Heart right ventricle (tissue), 16 donors: ENCODE data around the gene SPATA2. TPM values are rescaled to one million over a fixed set of nuclear protein-coding genes. Genes with fewer than 3 reads are reported as not detected.

Experiments
- ATAC-seq, 8 donors: fragments of 200-7000 bp; cut with Tn5 transposase; one replicate each; pipeline ENCODE4 v1.9.1; 2020; ENCODE audit warnings: mild to moderate bottlenecking in 8 of 8, moderate library complexity in 8 of 8, moderate number of reproducible peaks in 1 of 8
- DNase-seq, 2 donors: peaks; one replicate each; pipeline ENCODE4 v3.0.0-alpha.2; 2020
- H3K27ac ChIP-seq, 10 donors: fragments of 200-600 bp; sonication (generic) in 2 of 10; one replicate each; pipeline versions ENCODE4 v1.5.0 to v1.8.0; 2020 to 2022; ENCODE audit warnings: mild to moderate bottlenecking in 3 of 10
- H3K27me3 ChIP-seq, 7 donors: fragments of 200-600 bp; one replicate each; pipeline ENCODE4 v1.8.0; 2021 to 2022; ENCODE audit warnings: mild to moderate bottlenecking in 2 of 7
- H3K36me3 ChIP-seq, 9 donors: fragments of 200-600 bp; sonication (generic) in 1 of 9; one replicate each; pipeline versions ENCODE4 v1.5.0 to v1.8.0; 2020 to 2022; ENCODE audit warnings: mild to moderate bottlenecking in 2 of 9
- H3K4me1 ChIP-seq, 9 donors: fragments of 200-600 bp; sonication (generic) in 1 of 9; one replicate each; pipeline versions ENCODE4 v1.5.0 to v1.8.0; 2020 to 2022; ENCODE audit warnings: mild to moderate bottlenecking in 4 of 9
- H3K4me3 ChIP-seq, 10 donors: fragments of 200-600 bp; sonication (generic) in 2 of 10; one replicate each; pipeline versions ENCODE4 v1.5.0 to v1.8.0; 2020 to 2022; ENCODE audit warnings: mild to moderate bottlenecking in 7 of 10, moderate library complexity in 2 of 10
- H3K9me3 ChIP-seq, 11 donors: fragments of 200-600 bp in 10 of 11; sonication (generic) in 2 of 11; one replicate each; pipeline versions ENCODE4 v1.5.0 to v1.8.0; 2013 to 2022; ENCODE audit warnings: mild to moderate bottlenecking in 2 of 11, control low read depth in 1 of 11, moderate library complexity in 1 of 11
- CTCF ChIP-seq, 9 donors: fragments of 200-600 bp; sonication (generic) in 2 of 9; IDR thresholded peaks; one replicate each; pipeline versions ENCODE4 v1.5.0 to v1.8.0; 2021 to 2022; ENCODE audit warnings: antibody characterized with exemption in 9 of 9, mild to moderate bottlenecking in 5 of 9, moderate library complexity in 1 of 9
- WGBS, 2 donors: extraction: QIAGEN DNeasy Blood & Tissue Kit; methylation state at CpG; one replicate each; pipeline ENCODE4 v1.1.7; 2013; ENCODE audit warnings: inconsistent platforms in 1 of 2; 5-methylcytosine and 5-hydroxymethylcytosine counted together
- intact Hi-C, 10 donors: fragments of 100-400 bp; cut with DNase I; formaldehyde crosslinking; loops; one replicate each; pipeline versions ENCODE4 v1.11.1 to v1.14.2; 2022
- polyA plus RNA-seq, 2 donors: library from polyadenylated mRNA; stranded (reverse); fragments of 200-250 nt; gene quantifications; one replicate each; pipeline ENCODE4 v1.2.3, GENCODE V29; 2013
- total RNA-seq, 10 donors: library from RNA; stranded (reverse); fragmentation: NEBNext Ultra II Directional in 3 of 10; extraction: Animal tissue kit (Norgen Biotek cat#: 25700) in 3 of 10; gene quantifications; one replicate each; pipeline versions ENCODE4 v1.2.1 to v1.2.4, GENCODE V29; 2021 to 2023
- donor health status: Arrhythmogenic right ventricular cardiomyopathy.
- donor health status: ischemic (EF 13 %, LVEDD 7.1; RV severe dilation, severe dysfunction).
- donor health status: healthy with polysubstance abuse.
- donor health status: DM: no; HTN: yes; CAD: no.
- donor health status: DM: no; HTN: no; CAD: no.
- donor health status: ischemic (EF 25% LVEDD 6.9; RV normal size, moderate dysfunction).
- donor health status: ischemic (EF 25% LVEDD 5.7; RV mildly dilated, moderate dysfunction).
- donor health status: healthy.
- donor health status: DM: yes; HTN: yes; CAD: no.
- donor health status: Ischemic cardiomyopathy.
- donor health status: ischemic (EF 35%, LVEDD 5.7; RV mildly dilated, moderate dysfunction).
- donor health status: nonischemic (EF 11% LVEDD 7.7; RV severe dilation, severe dysfunction).
- donor health status: DM: yes; HTN: yes; CAD: no.
- donor health status: PGD.
- donor health status: ischemic (EF 29% LVEDD 5.4; RV normal size, mild dysfunction).
- donor health status: nonischemic (EF 23%, LVEDD 6.1; RV moderate dilation, normal function).

The SPATA2 gene
- total and polyA plus RNA-seq, 12 donors: 4.8 to 11.8 (median 6.6) TPM

DNA sequence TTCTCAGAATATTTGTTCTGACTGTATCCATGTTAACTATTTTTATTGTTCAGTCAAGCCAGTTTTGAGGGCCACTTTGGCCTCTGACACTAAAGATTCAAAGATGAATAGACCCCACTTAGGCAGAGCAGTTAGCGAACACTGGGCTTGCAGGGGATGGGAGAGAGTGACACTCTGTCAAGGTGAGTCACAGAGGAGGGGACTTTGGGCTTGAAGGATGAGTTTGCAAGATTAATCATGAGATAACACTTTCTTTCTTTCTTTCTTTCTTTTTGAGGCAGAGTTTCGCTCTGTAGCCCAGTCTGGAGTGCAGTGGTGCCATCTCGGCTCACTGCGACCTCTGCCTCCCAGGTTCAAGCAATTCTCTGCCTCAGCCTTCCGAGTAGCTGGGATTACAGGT lies 46.4 kb downstream of the SPATA2 start:
- no peak for ATAC-seq
- intact Hi-C loops: no loop called here
- Histone ChIP-seq H3K27me3 (no peaks in the 10 kb centered on the region), H3K4me3 (no peak overlapping the region), H3K4me1 (no peaks in the 10 kb centered on the region), H3K27ac (no peak overlapping the region), H3K9me3 (no peaks in the 10 kb centered on the region), H3K36me3 (peaks cover 0 to 96% (median 25%) of the 10 kb centered on the region in 9 donors)
- 86 to 89% methylated on average over 5 of the region's 5 CpGs for WGBS, 2 donors
- no peak for TF ChIP-seq CTCF (IDR thresholded peaks at IDR 0.05)
- no peak for DNase-seq

- no peak overlapping the region for H3K4me3 ChIP-seq
- no peaks in the 10 kb centered on the region for H3K4me1 ChIP-seq
- TF ChIP-seq CTCF (IDR thresholded peaks at IDR 0.05): no peak
- ATAC-seq (no peak), DNase-seq (no peak)
- H3K36me3 ChIP-seq: peaks cover 0 to 98% (median 28%) of the 10 kb centered on the region in 9 donors
- no peak overlapping the region for H3K27ac ChIP-seq
- H3K9me3 ChIP-seq: no peaks in the 10 kb centered on the region
- intact Hi-C loops: no loop called here
- H3K27me3 ChIP-seq: no peaks in the 10 kb centered on the region
- WGBS, 2 donors: 95 to 96% methylated on average over 3 of the region's 3 CpGs
Measured at GRCh38 chr20:49868538-49868937, 46.8 kb downstream of the SPATA2 start.

GRCh38 chr20:49867453-49868215 lies 47.7 kb downstream of the SPATA2 start:
- no peak for ATAC-seq
- Histone ChIP-seq H3K27me3 (no peaks in the 10 kb centered on the region), H3K4me3 (no peak overlapping the region), H3K9me3 (no peaks in the 10 kb centered on the region), H3K4me1 (no peaks in the 10 kb centered on the region), H3K27ac (no peak overlapping the region), H3K36me3 (peaks cover 0 to 98% (median 32%) of the 10 kb centered on the region in 9 donors)
- WGBS, 2 donors: 84 to 85% methylated on average over 9 of the region's 9 CpGs
- TF ChIP-seq CTCF (IDR thresholded peaks at IDR 0.05): no peak
- intact Hi-C loops: no loop called here
- DNase-seq: no peak

DNA sequence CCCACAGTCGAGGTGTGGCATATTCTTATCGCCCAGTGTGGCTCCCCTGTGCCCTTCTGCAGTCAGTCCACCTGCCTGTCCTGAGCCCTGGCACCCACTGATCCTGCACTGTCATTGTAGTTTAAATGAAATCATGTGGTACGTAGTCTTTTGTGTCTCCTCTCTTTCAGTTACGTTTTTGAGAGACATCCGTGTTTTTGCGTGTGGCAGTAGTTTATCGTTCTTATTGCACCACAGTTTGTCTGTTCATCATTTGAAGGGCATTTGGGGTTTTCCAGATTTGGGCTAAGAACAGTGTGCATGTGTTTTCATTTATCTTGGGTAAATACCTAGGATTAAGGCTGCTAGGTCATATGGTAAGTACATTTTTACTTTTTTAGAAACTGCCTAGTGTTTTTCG lies 49.3 kb downstream of the SPATA2 start:
- no peaks in the 10 kb centered on the region for H3K4me1 ChIP-seq
- TF ChIP-seq CTCF (IDR thresholded peaks at IDR 0.05): no peak
- H3K9me3 ChIP-seq: no peaks in the 10 kb centered on the region
- DNase-seq (no peak), ATAC-seq (no peak)
- intact Hi-C loops: no loop called here
- H3K27me3 ChIP-seq: no peaks in the 10 kb centered on the region
- H3K27ac ChIP-seq: no peak overlapping the region
- H3K4me3 ChIP-seq: no peak overlapping the region
- 95% methylated on average over 8 of the region's 8 CpGs for WGBS, 2 donors
- H3K36me3 ChIP-seq: peaks cover 0 to 99% (median 32%) of the 10 kb centered on the region in 9 donors
